Body of pancreas (tissue), 4 donors: ENCODE data around the gene PUSL1. TPM values are rescaled to one million over a fixed set of nuclear protein-coding genes. Genes with fewer than 3 reads are reported as not detected.

ENCODE experiments used
- ATAC-seq: fragments of 150-250 bp; one replicate; pipeline ENCODE4 v1.9.1; 2016
- DNase-seq, 4 donors: peaks; one replicate each; pipeline ENCODE4 v3.0.0-alpha.2; 2019
- H3K27ac ChIP-seq, 4 donors: fragments of 200-600 bp; sonication (generic); 1 replicate in 3 of 4; 2 replicates in 1 of 4; pipeline versions ENCODE4 v1.5.1 to v1.6.1; 2016 to 2019; ENCODE audit warnings: mild to moderate bottlenecking in 1 of 4, mixed read lengths in 1 of 4, moderate library complexity in 1 of 4
- H3K27me3 ChIP-seq, 2 donors: fragments of 200-600 bp; sonication (generic); one replicate each; pipeline ENCODE4 v1.6.0; 2016; ENCODE audit warnings: mild to moderate bottlenecking in 1 of 2
- H3K36me3 ChIP-seq, 2 donors: fragments of 200-600 bp; sonication (generic); replicated peaks in 1 of 2; 2 replicates each; pipeline ENCODE4 v1.5.1; 2016; ENCODE audit warnings: low read depth in 2 of 2; ENCODE audit not compliant: insufficient read depth in 1 of 2
- H3K4me1 ChIP-seq: fragments of 200-600 bp; sonication (generic); one replicate; pipeline ENCODE4 v1.6.0; 2016
- H3K4me3 ChIP-seq, 2 donors: fragments of 200-600 bp; sonication (generic); 1 replicate in 1 of 2; 2 replicates in 1 of 2; pipeline ENCODE4 v1.5.1; 2016 to 2019
- H3K9me3 ChIP-seq, 3 donors: fragments of 200-600 bp; sonication (generic); 1 replicate in 2 of 3; 2 replicates in 1 of 3; pipeline ENCODE4 v1.5.1; 2016
- POLR2A ChIP-seq, 3 donors: fragments of 450-650 bp; IDR thresholded peaks; one replicate each; pipeline ENCODE4 v1.6.1; 2016; ENCODE audit warnings: antibody characterized with exemption in 3 of 3, mild to moderate bottlenecking in 2 of 3
- WGBS, 2 donors: methylation state at CpG; one replicate each; pipeline ENCODE4 v1.1.5; 2017; 5-methylcytosine and 5-hydroxymethylcytosine counted together
- intact Hi-C: fragments of 100-400 bp; cut with DNase I; formaldehyde crosslinking; loops from one replicate; pipeline ENCODE4 v1.15.1; 2023
- total RNA-seq, 2 donors: library from RNA; depleted of rRNA; stranded (reverse); fragments of >200 nt; gene quantifications; one replicate each; pipeline ENCODE4 v1.1.0, GENCODE V29; 2016
- TF ChIP-seq, protein P1 (sequence below), 7 experiments: fragments of 450-650 bp in 4 of 7; fragments of 200-600 bp in 3 of 7; sonication (generic) in 3 of 7; IDR thresholded peaks; one replicate each; pipeline ENCODE4 v1.5.1; 2016 to 2019; ENCODE audit warnings: antibody characterized with exemption in 7 of 7

The PUSL1 gene
- total RNA-seq, 2 donors from 2014 or later = 20.2 to 20.8 TPM

- TF ChIP-seq, protein P1, sequence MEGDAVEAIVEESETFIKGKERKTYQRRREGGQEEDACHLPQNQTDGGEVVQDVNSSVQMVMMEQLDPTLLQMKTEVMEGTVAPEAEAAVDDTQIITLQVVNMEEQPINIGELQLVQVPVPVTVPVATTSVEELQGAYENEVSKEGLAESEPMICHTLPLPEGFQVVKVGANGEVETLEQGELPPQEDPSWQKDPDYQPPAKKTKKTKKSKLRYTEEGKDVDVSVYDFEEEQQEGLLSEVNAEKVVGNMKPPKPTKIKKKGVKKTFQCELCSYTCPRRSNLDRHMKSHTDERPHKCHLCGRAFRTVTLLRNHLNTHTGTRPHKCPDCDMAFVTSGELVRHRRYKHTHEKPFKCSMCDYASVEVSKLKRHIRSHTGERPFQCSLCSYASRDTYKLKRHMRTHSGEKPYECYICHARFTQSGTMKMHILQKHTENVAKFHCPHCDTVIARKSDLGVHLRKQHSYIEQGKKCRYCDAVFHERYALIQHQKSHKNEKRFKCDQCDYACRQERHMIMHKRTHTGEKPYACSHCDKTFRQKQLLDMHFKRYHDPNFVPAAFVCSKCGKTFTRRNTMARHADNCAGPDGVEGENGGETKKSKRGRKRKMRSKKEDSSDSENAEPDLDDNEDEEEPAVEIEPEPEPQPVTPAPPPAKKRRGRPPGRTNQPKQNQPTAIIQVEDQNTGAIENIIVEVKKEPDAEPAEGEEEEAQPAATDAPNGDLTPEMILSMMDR (IDR thresholded peaks at IDR 0.05) = no peak
- no peak for TF ChIP-seq POLR2A (IDR thresholded peaks at IDR 0.05)
- intact Hi-C loops = no loop called here
- DNase-seq (no peak), ATAC-seq (no peak)
- Histone ChIP-seq H3K9me3 (no peaks in the 10 kb centered on the region), H3K27me3 (no peaks in the 10 kb centered on the region), H3K4me3 (no peak overlapping the region), H3K36me3 (peaks cover 0 to 13% of the 10 kb centered on the region in 2 donors), H3K4me1 (peaks cover 33% of the 10 kb centered on the region), H3K27ac (no peak overlapping the region)
- WGBS, 2 donors = 95 to 98% methylated on average over 11 to 28 of the region's 28 CpGs
These were observed 33.7 kb downstream of the PUSL1 start for GRCh38 chr1:1342061-1342562.

DNA sequence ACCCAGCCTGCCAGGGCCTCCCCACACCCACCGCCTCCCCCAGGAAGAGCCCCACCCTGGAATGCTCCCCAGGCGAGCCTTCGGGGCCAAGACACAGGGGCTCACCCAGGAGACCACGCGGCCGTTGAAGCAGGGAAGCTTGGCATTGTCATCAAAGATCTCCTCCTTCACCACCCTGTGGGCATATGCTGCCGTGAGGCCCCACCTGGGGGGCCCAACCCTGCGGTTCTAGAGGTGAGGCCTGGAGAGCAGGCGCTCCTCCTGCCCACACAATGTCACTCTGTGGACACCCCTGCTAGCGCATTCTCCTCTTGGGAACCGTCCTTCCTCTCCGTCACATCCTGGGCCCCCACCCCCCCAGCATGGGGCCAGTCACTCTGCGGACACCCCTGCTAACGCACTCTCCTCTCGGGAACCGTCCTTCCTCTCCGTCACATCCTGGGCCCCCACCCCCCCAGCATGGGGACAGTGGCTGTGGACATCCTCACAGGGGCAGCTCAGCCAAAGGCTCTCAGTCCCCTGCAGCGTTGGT, 34.3 kb downstream of the PUSL1 start:
- TF ChIP-seq POLR2A (IDR thresholded peaks at IDR 0.05) = no peak
- TF ChIP-seq, protein P1 (IDR thresholded peaks at IDR 0.05) = no peak
- no peak for DNase-seq
- Histone ChIP-seq H3K27me3 (no peaks in the 10 kb centered on the region), H3K27ac (no peak overlapping the region), H3K36me3 (peaks cover 0 to 13% of the 10 kb centered on the region in 2 donors), H3K9me3 (no peaks in the 10 kb centered on the region), H3K4me3 (no peak overlapping the region), H3K4me1 (peaks cover 38% of the 10 kb centered on the region)
- WGBS, 2 donors = 82 to 95% methylated on average over 6 to 18 of the region's 18 CpGs
- intact Hi-C loops = no loop called here
- ATAC-seq = no peak

DNA sequence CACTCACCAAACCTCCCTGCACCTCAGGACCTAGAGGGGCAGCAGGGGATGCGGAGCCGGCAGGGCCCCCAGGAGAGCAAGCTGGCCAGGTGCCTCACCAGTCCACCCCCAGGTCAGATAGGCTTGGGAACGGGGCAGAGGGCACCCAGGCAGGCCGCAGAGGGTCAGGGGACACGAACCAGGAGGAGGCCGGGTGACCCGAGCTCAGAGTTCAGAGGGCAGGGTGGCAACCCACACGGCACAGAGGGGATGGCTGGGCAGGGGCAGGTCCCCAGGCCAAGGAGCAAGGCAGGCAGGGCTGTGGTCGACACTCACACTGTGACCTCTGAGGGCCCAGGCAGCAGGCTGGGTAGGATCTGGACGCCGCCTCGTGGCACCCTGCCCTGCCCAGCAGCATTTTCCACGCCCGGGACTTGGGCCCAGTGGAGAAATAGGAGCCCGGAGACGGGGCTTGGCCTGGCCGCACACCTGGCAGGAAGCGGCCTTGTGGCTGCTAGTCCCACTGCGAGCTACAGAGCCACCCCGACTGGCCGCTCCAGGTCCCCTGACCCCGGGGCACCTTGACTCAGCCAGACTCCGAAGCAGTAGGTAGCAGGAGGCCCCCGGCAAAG, 35.5 kb downstream of the PUSL1 start:
- Histone ChIP-seq H3K27me3 (no peaks in the 10 kb centered on the region), H3K9me3 (no peaks in the 10 kb centered on the region), H3K27ac (no peak overlapping the region), H3K4me1 (peaks cover 45% of the 10 kb centered on the region), H3K36me3 (peaks cover 0 to 8% of the 10 kb centered on the region in 2 donors), H3K4me3 (no peak overlapping the region)
- no peak for DNase-seq
- TF ChIP-seq POLR2A (IDR thresholded peaks at IDR 0.05) = no peak
- TF ChIP-seq, protein P1 (IDR thresholded peaks at IDR 0.05) = no peak
- no peak for ATAC-seq
- WGBS, 2 donors = 81 to 87% methylated on average over 3 to 24 of the region's 24 CpGs
- intact Hi-C loops = no loop called here

- WGBS, 2 donors = 52% methylated on average over 12 of the region's 15 CpGs; no CpG with 5 or more reads in 1 of the 2 donors
- no peak overlapping the region for H3K4me3 ChIP-seq
- DNase-seq = peak in 2 of 4 donors; percentile 52
- no peaks in the 10 kb centered on the region for H3K27me3 ChIP-seq
- ATAC-seq = no peak
- peaks cover 45% of the 10 kb centered on the region for H3K4me1 ChIP-seq
- intact Hi-C loops = no loop called here
- peaks cover 0 to 4% of the 10 kb centered on the region in 2 donors for H3K36me3 ChIP-seq
- H3K27ac ChIP-seq = no peak overlapping the region
- TF ChIP-seq, protein P1 (IDR thresholded peaks at IDR 0.05) = peak in 6 of 7 experiments; percentile 16 to 38 (median 32)
- no peak for TF ChIP-seq POLR2A (IDR thresholded peaks at IDR 0.05)
- no peaks in the 10 kb centered on the region for H3K9me3 ChIP-seq
These were observed 36.4 kb downstream of the PUSL1 start for GRCh38 chr1:1344655-1345361.
